Measurements from ENCODE around the gene HMCN2.

The HMCN2 gene

DNA sequence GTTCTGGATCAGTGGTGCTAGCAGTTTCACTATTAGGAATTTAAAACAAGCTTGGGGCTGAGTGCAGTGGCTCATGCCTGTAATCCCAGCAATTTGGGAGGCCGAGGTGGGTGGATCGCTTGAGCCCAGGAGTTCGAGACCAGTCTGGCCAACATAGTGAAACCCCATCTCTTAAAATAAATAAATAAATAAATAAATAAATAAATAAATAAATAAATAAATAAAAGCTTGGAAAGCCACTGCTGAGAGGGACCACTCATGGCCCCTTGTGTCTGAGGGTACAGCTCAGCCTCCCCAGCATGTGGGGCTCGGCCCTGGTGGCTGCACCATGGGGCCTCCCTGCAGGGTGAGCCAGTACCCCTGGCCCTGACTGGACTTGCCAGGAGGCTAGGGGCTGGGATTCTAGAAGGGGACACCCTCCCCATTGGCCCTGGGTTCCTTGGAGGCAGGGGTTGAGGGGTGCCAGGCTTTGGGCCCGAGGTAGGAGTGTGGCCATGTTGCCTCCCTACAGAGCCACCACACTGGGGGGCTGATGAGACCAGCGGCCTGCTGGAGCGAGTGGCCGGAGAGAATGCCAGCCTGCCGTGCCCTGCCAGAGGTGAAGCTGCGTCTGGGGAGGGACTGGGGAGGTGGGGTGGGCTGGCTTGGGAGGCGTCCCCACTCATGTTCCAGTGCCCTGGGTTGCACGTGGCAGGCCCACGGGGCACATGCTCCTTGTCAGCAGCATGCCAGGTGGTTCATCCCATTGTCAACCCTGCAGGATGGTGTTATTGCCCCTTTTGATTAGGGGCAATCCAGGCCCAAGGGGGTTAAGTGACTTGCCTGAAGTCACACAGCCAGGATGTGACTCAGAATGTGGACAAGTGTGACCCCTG, 76.5 kb downstream of the HMCN2 start:
- DNase-seq (ENCODE audit: insufficient read length, low spot score), result no peak

DNA sequence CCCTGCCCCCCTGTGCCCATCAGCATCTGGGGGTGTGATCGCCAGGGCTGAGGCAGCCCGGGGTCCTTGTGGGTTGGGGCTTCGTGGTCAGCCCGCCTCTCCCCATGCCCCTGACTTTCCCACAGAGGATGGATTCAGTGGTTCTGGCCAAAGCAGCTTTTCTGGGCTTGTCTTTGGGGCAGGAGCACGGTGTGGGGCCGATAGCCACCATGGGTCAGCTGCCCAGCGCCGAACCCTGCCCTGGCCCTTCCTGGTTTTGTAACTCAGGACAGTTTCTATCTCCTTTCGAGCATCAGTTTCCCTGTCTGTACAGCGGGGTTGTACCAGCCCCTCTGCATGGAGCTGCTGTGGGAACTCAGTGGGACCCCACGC, 77.1 kb downstream of the HMCN2 start:
- FAIRE-seq (no peak), DNase-seq (ENCODE audit: insufficient read length, low spot score) (no peak)

More for the DNA sequence above, 76.5 kb downstream of the HMCN2 start:
- FAIRE-seq, result no peak

DNA sequence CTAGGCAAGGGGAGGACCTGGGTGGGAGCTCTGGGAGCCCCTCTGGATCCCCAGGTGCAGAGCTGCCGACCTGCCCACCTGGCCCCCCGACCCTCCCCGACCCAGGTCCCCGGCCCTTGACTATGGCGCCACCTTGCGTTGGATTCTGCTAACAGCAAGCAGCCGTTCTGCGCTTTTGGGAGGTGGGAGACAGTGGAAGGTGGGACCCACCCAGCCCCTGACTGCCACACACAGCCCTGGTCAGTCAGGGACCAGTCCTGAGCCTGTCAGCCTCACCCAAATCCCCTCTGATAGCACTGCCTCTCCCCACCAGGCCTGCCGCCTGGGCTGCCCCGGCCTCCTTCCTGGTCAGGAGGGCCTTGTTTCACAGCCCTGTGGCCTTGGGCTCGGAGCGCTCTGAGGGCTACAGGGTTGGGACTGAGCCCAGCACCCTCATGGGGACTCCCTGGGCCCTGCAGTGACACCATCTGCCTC, 77.9 kb downstream of the HMCN2 start:
- FAIRE-seq, result no peak
- no peak for DNase-seq (ENCODE audit: insufficient read length, low spot score)

DNA sequence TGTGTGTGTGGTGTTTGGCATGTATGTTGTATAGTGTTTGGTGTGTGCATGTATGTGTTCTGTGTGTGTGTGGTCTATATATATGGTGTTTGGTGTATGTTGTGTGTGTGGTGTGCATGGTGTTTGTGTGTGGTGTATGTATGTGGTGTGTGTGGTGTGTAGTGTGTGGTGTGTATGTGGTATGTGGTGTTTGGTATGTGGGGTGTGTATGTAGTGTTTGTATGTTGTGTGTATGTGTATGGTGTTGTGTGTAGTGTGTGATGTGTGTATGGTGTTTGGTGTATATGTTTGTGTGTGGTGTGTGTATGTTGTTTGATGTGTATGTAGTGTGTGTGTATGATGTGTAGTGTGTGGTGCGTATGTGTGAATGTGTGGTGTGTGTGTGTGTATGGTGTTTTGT, 78.8 kb downstream of the HMCN2 start:
- FAIRE-seq (no peak), DNase-seq (ENCODE audit: insufficient read length, low spot score) (no peak)

DNA sequence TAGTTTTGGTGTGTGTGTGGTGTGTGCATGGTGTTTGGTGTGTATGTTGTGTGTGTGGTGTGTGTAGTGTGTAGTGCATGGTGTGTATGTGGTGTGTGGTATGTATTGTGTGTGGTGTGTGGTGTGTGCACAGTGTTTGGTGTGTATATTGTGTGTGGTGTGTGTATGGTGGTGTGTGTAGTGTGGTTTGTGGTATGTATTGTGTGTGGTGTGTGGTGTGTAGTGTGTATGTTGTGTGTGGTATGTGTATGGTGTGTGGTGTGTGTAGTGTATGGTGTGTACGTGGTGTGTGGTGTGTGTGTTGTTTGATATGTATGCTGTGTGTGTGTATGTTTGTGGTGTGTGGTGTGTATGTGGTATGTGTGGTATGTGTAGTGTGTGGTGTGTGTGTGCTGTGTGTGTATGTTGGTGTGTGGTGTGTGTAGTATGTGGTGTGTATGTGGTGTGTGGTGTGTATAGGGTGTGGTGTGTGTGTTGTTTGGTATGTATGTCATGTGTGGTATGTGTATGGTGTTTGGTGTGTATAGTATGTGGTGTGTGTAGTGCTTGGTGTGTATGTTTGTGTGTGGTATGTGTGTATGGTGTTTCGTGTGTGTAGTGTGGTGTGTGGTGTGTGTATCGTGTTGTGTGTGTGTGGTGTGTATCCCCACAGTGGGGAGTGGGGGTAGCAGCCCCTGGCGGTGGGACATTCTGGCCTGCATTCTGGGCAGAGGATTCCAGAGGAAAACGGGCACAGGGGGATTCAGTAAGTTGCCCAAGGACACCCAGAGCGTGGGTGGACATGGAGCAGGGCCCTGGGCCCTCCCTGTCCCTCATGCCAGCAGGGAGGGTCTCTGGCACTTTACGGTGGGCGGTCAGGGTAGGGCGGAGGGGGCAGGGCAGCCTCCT, 79.7 kb downstream of the HMCN2 start:
- no peak for DNase-seq (ENCODE audit: insufficient read length, low spot score)
- FAIRE-seq, result no peak

DNA sequence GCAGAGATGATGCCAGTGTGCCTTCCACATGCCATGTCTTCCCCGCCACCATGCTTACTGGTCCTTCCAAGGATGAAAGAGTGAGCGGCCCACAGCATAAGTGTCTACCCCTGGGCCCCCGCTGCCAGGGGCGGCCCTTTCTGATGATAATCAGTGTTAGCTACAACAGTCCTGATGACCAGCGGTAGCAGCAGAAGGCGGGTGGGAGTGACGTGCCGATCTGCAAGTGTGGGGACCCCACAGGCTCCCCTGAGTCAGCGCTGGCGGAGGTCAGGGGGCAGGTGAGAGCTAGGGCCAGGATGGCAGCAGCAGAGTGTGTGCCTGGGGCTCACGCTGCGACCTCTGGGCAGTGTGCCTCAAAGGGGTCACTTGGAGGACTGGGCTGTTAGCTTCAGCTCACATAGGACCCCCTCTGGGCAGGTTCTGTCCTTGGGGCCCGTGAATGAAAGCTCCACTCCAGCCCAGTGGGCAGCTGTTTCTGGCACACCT, 80.4 kb downstream of the HMCN2 start:
- DNase-seq (ENCODE audit: insufficient read length, low spot score), result no peak
- no peak for FAIRE-seq

DNA sequence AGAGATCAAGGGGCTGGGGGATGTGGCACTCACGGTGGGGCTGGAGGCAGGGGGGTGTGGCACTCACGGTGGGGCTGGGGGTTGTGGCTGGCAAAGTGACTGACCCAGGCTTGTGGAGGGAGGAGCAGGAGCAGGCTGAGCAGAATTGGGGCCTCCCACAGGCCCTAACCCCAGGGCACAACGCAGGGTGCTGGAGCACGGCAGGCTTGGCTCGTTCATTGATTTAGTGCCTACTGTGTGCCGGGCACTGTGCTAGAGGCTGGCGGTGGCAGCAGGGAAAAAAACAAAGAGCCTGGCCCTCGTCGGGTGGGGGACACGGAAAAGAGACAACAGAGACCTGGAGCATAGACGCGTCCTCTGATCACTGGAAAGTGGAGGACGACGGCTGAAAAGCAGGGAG, 80.9 kb downstream of the HMCN2 start:
- DNase-seq (ENCODE audit: insufficient read length, low spot score) (no peak), FAIRE-seq (no peak)

DNA sequence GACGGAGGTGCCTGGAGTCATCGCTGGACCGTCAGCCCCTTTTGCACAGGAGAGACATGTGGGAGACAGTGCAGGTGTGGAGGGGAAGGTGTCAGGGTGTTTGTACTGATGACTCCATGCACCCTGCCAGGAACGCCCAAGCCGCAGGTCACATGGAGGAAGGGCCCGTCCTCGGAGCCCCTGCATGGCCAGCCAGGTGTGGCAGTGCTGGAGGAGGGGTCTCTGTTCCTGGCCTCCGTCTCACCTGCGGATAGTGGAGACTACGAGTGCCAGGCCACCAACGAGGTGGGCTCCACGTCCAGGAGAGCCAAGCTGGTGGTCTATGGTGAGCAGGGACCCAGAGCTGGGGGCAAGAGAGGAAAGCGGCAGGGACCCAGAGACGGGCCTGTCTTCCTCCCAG, 81.5 kb downstream of the HMCN2 start:
- DNase-seq (ENCODE audit: insufficient read length, low spot score), result no peak
- FAIRE-seq, result no peak

DNA sequence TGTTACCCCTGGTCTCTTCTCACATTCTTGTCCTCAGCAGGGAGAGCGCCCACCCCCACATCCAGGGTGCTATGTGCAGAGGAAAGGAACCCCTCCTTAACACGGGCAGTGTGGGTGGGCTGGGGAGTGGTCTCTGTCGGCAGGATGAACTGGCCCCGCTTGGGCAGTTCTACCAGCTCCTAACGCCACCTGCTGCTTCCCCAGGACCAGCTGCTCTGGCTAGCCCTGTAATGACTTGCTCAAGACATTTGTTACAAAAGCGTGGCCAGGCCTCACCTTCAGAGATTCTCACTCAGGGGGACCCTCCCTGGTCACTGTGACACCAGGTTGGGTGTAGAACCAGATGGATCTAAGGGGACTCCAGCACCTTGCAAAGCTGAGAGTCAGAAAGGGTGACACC, 82.4 kb downstream of the HMCN2 start:
- FAIRE-seq (no peak), DNase-seq (ENCODE audit: insufficient read length, low spot score) (no peak)

DNA sequence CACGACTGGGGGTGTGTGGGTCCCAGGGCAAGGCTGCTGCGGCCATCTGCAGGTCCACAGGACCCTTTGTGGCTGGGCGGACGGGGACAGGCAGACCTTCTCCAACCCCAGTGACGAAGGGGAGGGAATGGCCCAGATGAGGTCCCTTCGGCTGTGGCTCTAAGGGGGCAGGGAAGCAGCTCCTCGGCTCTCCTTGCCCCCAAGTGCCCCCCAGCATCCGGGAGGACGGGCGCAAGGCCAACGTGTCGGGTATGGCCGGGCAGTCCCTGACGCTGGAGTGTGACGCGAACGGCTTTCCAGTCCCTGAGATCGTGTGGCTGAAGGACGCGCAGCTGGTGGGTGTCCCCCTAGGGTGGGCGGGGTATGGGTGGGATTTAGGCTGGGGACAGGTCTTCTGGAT, 82.8 kb downstream of the HMCN2 start:
- DNase-seq (ENCODE audit: insufficient read length, low spot score) (no peak), FAIRE-seq (no peak)

DNA sequence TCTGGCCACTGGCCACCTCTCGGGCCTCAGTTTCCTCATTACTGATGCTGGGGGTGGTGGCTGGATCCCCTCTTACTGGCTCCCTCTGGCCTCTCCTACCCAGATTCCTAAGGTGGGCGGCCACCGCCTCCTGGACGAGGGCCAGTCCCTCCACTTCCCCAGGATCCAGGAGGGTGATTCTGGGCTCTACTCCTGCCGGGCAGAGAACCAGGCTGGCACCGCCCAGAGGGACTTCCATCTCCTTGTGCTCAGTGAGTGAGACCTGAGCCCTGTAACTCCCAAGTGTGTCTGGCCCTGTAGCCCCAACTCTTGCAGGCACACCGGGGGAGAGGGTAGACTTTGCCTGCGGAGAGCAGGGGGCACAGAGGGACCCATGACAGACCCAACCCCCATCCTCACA, 83.3 kb downstream of the HMCN2 start:
- DNase-seq (ENCODE audit: insufficient read length, low spot score), result no peak

DNA sequence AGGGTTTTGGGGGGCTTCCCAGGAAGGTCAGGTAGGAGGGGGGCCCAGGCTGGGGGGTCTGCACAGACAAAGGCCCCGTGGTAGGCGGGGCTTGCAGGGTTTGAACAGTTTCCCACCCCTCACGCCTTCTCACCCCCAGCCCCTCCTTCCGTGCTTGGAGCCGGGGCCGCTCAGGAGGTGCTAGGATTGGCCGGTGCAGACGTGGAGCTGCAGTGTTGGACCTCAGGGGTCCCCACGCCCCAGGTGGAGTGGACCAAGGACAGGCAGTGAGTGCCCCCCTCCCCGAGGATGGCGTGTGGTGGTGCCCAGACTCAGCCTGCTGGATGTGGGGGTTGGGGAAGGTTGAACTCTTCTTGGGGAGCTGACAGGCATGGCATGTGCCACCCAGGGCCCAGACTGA, 83.8 kb downstream of the HMCN2 start:
- no peak for DNase-seq (ENCODE audit: insufficient read length, low spot score)
- no peak for FAIRE-seq

More for the DNA sequence above, 83.3 kb downstream of the HMCN2 start:
- no peak for FAIRE-seq

DNA sequence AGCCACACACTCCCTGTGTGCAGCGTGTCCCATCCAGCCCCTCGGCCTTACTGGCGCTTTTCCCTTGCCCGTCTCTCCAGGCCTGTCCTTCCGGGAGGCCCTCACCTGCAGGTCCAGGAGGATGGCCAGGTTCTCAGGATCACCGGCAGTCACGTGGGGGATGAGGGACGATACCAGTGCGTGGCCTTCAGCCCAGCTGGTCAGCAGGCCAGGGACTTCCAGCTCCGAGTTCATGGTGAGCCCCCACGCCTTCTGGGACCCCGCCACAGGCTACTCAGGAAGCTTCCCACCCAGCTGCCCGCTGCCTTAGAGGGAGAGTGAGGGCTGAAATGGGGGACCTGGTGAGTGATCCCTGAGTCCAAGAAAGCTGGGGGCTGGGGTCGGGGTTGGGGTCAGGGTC, 85.8 kb downstream of the HMCN2 start:
- no peak for DNase-seq (ENCODE audit: insufficient read length, low spot score)
- no peak for FAIRE-seq

DNA sequence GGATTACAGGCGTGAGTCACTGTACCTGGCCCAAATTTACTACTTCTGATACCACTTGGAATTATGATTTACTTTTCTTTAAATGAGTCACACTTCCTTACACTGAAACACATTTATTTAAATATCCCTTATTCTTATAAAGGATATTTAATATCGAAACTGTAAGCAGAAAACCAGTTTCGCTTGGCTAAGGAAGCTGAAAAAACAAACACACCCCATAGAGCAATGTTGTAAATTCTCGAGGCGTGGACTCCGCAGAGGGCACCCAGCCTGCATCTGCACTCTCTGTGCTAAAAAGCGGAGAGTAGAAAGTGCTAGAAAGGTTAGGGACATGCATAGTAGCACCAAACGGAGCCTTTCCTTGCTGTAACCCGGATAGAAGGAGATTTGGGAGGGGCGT, 86.5 kb downstream of the HMCN2 start:
- FAIRE-seq, result no peak
- DNase-seq (ENCODE audit: insufficient read length, low spot score), result no peak

DNA sequence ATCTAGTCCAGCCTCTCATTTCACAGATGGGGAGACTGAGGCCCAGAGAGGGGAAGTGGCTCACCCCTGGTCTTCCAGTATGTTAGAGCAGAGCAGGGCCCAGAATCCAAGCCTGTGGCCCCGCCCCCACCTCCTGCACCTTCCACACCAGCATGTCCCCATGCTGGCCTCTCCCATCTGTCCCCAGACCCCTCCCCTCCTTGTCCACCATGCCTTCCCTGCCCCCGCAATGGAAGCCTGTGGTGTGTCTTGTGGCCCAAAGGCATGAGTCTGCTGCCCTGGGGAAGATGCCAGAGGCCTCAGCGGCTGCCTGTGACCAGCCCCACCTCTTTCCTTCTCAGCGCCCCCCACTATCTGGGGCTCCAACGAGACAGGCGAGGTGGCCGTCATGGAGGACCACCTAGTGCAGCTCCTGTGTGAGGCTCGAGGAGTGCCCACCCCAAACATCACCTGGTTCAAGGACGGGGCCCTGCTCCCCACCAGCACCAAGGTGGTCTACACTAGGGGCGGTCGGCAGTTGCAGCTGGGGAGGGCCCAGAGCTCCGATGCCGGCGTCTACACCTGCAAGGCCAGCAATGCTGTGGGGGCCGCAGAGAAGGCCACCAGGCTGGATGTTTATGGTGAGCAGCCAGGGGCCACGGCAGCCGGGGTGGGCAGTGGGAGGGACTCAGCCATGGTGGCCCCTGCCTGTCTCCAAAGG, 87.2 kb downstream of the HMCN2 start:
- FAIRE-seq (no peak), DNase-seq (ENCODE audit: insufficient read length, low spot score) (no peak)

DNA sequence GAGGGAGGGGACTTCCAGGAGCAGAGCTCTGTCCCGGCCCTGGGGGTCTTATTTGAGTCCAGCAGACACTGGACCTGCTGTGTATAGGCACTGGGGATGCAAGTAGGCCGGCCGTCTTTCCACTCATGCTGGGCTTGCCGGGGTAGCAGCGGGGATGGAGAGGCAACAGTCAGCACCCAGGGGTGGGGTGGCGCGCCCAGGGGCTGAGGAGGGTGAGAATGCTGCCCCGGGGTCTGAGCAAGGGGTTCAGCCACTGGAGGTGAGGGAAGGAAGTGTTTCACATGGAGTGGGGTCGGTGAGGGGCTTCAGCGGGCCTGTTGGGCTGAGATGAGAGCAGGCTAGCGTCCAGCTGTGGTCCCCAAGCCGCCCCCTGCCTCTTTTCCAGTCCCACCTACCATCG, 88.8 kb downstream of the HMCN2 start:
- DNase-seq (ENCODE audit: insufficient read length, low spot score), result no peak
- FAIRE-seq, result no peak

DNA sequence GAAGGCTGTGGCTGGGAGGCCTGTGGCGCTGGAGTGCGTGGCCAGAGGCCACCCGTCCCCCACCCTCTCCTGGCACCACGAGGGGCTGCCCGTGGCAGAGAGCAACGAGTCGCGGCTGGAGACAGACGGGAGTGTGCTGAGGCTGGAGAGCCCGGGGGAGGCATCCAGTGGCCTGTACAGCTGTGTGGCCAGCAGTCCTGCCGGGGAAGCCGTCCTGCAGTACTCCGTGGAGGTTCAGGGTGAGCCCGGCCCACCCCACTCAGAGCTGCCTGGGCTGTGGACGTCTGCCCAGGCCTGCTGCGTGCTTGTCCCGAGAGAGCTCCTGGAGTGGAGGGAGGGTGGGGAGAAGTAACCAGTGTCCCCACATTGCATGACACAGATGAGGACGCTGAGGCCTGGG, 89.2 kb downstream of the HMCN2 start:
- no peak for FAIRE-seq

DNA sequence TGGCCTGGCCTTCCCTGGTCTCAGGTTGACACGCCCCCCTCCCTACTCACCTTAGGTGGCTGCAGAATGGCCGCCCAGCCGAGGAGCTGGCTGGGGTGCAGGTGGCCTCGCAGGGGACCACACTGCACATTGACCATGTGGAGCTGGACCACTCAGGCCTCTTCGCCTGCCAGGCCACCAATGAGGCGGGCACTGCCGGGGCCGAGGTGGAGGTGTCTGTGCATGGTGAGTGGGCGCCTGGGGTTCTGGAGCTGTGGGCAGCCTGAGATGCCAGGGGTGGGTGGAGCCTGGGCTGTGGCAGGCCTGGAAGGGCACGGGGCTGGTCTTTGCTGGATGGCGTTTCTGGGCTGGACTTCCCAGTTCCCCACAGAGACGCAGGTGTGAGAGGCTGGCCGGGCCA, 90.5 kb downstream of the HMCN2 start:
- FAIRE-seq, result no peak

More for the DNA sequence above, 89.2 kb downstream of the HMCN2 start:
- no peak for DNase-seq (ENCODE audit: insufficient read length, low spot score)

DNA sequence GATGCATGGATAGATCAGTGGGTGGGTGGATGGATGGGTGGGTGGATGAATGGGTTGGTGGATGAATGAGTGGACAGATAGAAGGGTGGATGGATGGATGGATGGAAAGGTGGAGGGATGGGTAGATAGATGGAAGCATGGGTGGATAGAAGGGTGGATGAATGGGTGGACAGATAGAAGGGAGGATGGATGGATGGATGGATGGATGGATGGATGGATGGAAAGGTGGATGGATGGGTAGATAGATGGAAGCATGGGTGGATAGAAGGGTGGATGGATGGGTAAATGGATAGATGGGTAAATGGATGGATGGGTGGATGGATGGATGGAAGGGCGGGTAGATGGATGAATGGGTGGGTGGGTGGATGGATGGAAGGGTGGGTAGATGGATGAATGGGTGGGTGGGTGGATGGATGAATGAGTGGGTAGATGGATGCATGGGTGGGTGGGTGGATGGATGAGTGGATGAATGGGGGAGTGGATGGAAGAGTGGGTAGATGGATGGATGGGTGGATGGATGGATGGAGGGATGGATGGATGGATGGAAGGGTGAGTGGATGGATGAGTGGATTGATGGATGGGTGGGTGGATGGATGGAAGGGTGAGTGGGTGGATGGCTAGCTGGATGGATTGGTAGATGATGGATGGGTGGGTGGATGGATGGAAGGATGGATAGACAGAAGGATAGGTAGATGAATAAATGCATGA, 91.5 kb downstream of the HMCN2 start:
- DNase-seq (ENCODE audit: insufficient read length, low spot score) (no peak), FAIRE-seq (no peak)

More for the DNA sequence above, 90.5 kb downstream of the HMCN2 start:
- no peak for DNase-seq (ENCODE audit: insufficient read length, low spot score)

DNA sequence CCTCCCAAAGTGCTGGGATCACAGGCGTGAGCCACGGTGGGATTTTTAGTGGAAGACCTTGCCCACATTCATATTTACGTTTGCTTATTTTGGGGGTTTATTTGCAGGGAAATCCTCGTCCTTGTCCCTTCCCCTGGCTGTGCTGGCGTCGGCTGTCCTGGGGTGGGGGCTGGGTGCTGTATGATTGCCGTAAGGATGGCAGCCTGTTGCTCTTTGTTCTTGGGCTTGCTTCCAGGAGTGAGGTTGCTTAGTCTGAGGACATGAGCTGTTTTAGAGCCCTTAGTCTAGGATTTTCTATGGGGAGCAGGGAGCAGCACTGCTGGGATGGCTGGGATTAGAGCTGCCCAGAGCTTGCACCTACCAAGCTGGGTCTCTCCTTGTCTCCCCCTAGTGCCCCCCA, 93.4 kb downstream of the HMCN2 start:
- FAIRE-seq, result no peak
- no peak for DNase-seq (ENCODE audit: insufficient read length, low spot score)

Measured in GM19239 (cell line).